Activated CD8-positive, alpha-beta memory T cell treated with anti-CD3 and anti-CD28 coated beads for 4 hours (primary cell): ENCODE results near the gene GPR17.

ENCODE experiments used
- DNase-seq, 2 donors: peaks; one replicate each; pipeline ENCODE4 v3.0.0-alpha.2; 2020; ENCODE audit warnings: low read depth in 2 of 2

GPR17 gene

GRCh38 chr2:127614246-127614645 is 31.7 kb upstream of the GPR17 start:
- DNase-seq, result no peak

GRCh38 chr2:127614731-127615130 is 31.2 kb upstream of the GPR17 start:
- DNase-seq, result no peak

GRCh38 chr2:127615511-127616166 is 30.3 kb upstream of the GPR17 start:
- DNase-seq, result no peak

- no peak for DNase-seq
Observed at GRCh38 chr2:127618551-127619202, 27.3 kb upstream of the GPR17 start.

- no peak for DNase-seq
Observed at GRCh38 chr2:127619203-127619590, 26.8 kb upstream of the GPR17 start.

GRCh38 chr2:127619877-127620705 is 25.9 kb upstream of the GPR17 start:
- no peak for DNase-seq

- no peak for DNase-seq
Observed at GRCh38 chr2:127620866-127621265, 25.1 kb upstream of the GPR17 start.

- no peak for DNase-seq
Observed at GRCh38 chr2:127621981-127622431, 23.9 kb upstream of the GPR17 start.

- no peak for DNase-seq
Observed at GRCh38 chr2:127622561-127623387, 23.2 kb upstream of the GPR17 start.

GRCh38 chr2:127623388-127624319 is 22.3 kb upstream of the GPR17 start:
- DNase-seq, result no peak

GRCh38 chr2:127624320-127624755 is 21.6 kb upstream of the GPR17 start:
- no peak for DNase-seq

- no peak for DNase-seq
Observed at GRCh38 chr2:127624756-127625571, 21.0 kb upstream of the GPR17 start.

GRCh38 chr2:127625572-127625951 is 20.4 kb upstream of the GPR17 start:
- no peak for DNase-seq

- no peak for DNase-seq
Observed at GRCh38 chr2:127626175-127626574, 19.8 kb upstream of the GPR17 start.

GRCh38 chr2:127626917-127627739 is 18.8 kb upstream of the GPR17 start:
- no peak for DNase-seq

- no peak for DNase-seq
Observed at GRCh38 chr2:127627740-127628571, 18.0 kb upstream of the GPR17 start.

- no peak for DNase-seq
Observed at GRCh38 chr2:127628767-127629614, 17.0 kb upstream of the GPR17 start.
